Epidermal melanocyte (primary cell): ENCODE measurements around the gene EGLN3.

Experiments
- DNase-seq: peaks from one replicate; pipeline ENCODE4 v3.0.0; 2011; ENCODE audit warnings: low spot score; ENCODE audit not compliant: insufficient read length

EGLN3 gene

GRCh38 chr14:33876274-33876673 lies 74.6 kb downstream of the EGLN3 start:
- DNase-seq, result no peak
